ENCODE measurements around the gene SEC22A.

SEC22A gene

DNA sequence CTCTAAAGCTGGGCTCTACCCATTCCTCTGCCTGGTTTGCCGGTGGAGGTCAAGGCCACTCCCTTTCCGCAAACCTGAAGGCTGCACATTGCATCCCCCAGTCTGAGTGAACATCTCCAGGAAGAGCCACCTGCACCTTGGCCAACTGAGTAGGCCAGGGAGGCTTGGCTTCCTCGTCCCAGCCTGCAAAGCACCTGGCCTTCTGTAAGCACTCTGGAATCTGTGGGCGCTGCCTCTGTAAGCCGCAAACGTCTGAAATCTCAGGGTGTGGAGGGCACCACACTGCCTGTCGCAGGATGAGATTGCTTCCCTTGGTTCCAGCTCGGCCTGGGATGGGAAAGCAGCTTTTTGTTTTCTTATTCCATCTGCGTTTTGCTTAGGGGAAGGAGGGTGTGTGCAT is 81.3 kb downstream of the SEC22A start:
- Histone ChIP-seq H3K27me3 (replicated peaks; ENCODE audit: control insufficient read depth, insufficient read depth, low read length) (no peaks in the 10 kb centered on the region), H3K9me3 (ENCODE audit: control insufficient read depth, low read length) (no peaks in the 10 kb centered on the region), H3K9ac (ENCODE audit: low read length) (no peak overlapping the region), H3K4me3 (ENCODE audit: low read length) (no peak overlapping the region), H3K4me1 (ENCODE audit: control insufficient read depth, insufficient read depth, low read length) (no peaks in the 10 kb centered on the region), H3K36me3 (ENCODE audit: control insufficient read depth, insufficient read depth, low read length, severe bottlenecking) (no peaks in the 10 kb centered on the region)
- DNase-seq (ENCODE audit: low read depth) = no peak

DNA sequence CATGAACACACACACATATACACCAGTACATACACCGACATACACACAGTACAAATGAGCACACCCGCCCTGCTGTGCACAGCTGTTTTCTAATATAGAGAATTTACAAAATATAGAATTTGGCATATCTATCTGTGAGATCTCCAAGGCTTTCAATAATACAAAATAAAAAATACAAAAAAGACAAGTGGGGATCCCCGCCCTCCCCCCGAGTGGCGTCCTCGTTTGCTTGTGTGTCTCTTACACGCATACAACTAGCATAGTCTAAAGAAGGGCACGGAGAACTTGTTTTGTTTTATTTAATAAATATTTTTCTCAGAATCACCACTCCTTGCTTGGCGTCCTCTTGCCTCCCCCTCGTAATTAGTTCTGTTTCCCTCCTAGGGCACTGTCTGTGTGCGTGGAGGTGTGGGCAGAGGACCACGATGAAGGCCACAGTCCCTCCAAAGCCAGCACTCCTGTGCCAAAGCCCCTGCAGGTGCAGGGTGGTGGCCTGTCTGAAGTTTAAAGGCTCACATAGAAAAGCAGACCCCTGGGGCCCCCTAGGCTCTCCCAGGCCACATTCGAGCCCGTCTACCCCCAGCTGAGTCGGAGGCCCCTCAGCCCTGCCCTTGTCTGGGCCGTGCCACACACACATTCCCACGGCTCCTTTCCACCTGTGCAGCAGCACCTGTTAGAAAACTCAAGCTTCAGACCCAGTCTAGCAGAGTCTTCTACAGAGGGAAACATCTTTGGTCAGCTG is 82.1 kb downstream of the SEC22A start:
- H3K4me1 ChIP-seq (ENCODE audit: control insufficient read depth, insufficient read depth, low read length) = no peaks in the 10 kb centered on the region
- no peak overlapping the region for H3K9ac ChIP-seq (ENCODE audit: low read length)
- no peak for DNase-seq (ENCODE audit: low read depth)
- H3K4me3 ChIP-seq (ENCODE audit: low read length) = no peak overlapping the region
- no peaks in the 10 kb centered on the region for H3K9me3 ChIP-seq (ENCODE audit: control insufficient read depth, low read length)
- H3K36me3 ChIP-seq (ENCODE audit: control insufficient read depth, insufficient read depth, low read length, severe bottlenecking) = no peaks in the 10 kb centered on the region
- peaks cover 3% of the 10 kb centered on the region for H3K27me3 ChIP-seq (replicated peaks; ENCODE audit: control insufficient read depth, insufficient read depth, low read length)

DNA sequence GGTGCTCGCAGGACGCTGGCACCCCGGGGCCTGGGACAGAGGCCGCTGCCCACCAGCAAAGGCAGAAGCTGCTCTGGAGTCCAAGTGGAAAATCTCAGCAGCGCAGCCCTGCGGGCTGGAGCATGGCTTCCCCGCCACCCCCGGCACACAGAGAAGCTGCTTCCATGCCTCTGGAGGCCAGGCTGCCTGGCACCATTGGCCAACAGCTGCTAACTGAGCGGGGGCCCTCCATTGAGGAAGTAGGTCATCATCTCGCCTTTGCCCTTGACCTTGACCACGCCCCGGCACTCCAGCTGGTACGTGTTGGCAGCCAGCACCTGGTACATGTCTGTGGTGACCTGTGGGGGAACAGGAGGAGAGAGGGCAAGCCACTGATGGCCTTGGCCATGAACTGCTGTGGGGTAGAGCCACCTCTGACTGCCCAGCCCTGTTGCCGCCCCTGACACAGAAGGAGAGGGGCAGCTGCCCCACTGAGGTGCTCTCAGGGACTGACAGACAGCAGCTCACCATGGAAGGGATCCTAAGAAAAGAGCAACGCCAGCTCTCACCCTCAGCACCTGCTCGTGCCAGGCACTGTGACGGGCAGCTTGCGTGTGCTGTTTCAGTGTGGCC is 82.8 kb downstream of the SEC22A start:
- H3K4me1 ChIP-seq (ENCODE audit: control insufficient read depth, insufficient read depth, low read length) = no peaks in the 10 kb centered on the region
- no peaks in the 10 kb centered on the region for H3K9me3 ChIP-seq (ENCODE audit: control insufficient read depth, low read length)
- no peak overlapping the region for H3K4me3 ChIP-seq (ENCODE audit: low read length)
- H3K9ac ChIP-seq (ENCODE audit: low read length) = no peak overlapping the region
- peaks cover 3% of the 10 kb centered on the region for H3K27me3 ChIP-seq (replicated peaks; ENCODE audit: control insufficient read depth, insufficient read depth, low read length)
- DNase-seq (ENCODE audit: low read depth) = no peak
- no peaks in the 10 kb centered on the region for H3K36me3 ChIP-seq (ENCODE audit: control insufficient read depth, insufficient read depth, low read length, severe bottlenecking)

DNA sequence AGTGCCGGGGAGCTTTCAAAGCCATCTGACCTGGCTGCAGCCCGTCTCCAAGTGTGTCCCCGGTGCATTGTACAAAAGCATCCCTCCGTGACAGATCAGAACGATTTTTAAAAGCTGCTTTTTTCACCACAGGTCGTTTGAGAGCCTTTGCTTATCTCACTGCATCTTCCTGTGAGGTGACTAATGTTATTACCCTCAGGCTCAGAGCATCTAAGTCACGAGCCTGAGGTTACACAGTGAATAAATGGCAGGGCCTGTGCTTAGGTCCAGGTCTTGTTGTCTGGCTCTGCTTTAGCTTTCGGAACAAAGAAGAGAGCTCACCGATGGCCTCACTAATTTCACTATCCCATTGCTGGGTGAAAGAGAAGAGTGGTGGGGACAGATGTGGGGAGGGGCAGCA is 83.3 kb downstream of the SEC22A start:
- Histone ChIP-seq H3K9ac (ENCODE audit: low read length) (no peak overlapping the region), H3K36me3 (ENCODE audit: control insufficient read depth, insufficient read depth, low read length, severe bottlenecking) (no peaks in the 10 kb centered on the region), H3K27me3 (replicated peaks; ENCODE audit: control insufficient read depth, insufficient read depth, low read length) (peaks cover 3% of the 10 kb centered on the region), H3K4me3 (ENCODE audit: low read length) (no peak overlapping the region), H3K9me3 (ENCODE audit: control insufficient read depth, low read length) (no peaks in the 10 kb centered on the region), H3K4me1 (ENCODE audit: control insufficient read depth, insufficient read depth, low read length) (no peaks in the 10 kb centered on the region)
- DNase-seq (ENCODE audit: low read depth) = no peak

DNA sequence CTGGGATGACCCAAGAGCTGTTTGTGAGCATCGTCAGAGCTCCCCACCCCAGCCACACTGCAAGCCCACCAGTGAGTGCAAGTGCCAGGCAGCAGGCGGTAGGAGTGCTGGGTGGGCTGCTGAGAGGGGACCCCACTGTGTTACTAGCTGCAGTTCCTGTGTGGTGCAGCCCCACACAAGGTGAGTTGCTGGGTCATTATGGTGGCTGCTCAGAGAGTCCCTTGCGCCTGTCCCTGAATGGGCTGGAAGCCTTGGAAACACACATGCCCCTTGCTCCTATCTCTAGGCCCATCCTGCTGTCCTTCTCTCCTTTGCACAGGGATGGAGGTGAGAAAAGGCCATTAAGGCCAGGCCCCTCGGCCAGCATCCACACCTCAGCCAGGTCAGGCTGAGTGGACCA is 83.7 kb downstream of the SEC22A start:
- H3K9ac ChIP-seq (ENCODE audit: low read length) = no peak overlapping the region
- no peaks in the 10 kb centered on the region for H3K36me3 ChIP-seq (ENCODE audit: control insufficient read depth, insufficient read depth, low read length, severe bottlenecking)
- no peaks in the 10 kb centered on the region for H3K9me3 ChIP-seq (ENCODE audit: control insufficient read depth, low read length)
- DNase-seq (ENCODE audit: low read depth) = no peak
- H3K4me1 ChIP-seq (ENCODE audit: control insufficient read depth, insufficient read depth, low read length) = no peaks in the 10 kb centered on the region
- H3K4me3 ChIP-seq (ENCODE audit: low read length) = no peak overlapping the region
- H3K27me3 ChIP-seq (replicated peaks; ENCODE audit: control insufficient read depth, insufficient read depth, low read length) = peaks cover 5% of the 10 kb centered on the region

DNA sequence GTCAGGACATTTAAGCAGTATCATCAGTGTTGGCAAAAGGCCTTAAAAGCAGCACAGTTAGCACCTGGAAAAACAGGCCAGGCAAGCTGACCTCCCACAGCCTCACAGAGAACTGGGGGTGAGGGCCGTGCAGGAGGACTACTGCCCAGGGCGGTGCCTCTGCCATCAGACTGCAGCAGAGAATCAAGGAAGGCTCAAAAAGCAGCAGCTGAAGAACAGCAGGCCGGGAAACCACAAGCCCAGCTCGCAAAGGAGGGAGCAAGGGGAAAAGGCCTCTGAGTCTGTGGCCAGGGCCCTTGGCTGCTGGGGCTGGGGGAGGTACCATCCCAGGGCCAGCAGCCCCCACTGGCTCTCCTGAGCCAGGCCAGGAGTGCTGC is 84.2 kb downstream of the SEC22A start:
- no peak overlapping the region for H3K4me3 ChIP-seq (ENCODE audit: low read length)
- peaks cover 8% of the 10 kb centered on the region for H3K27me3 ChIP-seq (replicated peaks; ENCODE audit: control insufficient read depth, insufficient read depth, low read length)
- H3K4me1 ChIP-seq (ENCODE audit: control insufficient read depth, insufficient read depth, low read length) = no peaks in the 10 kb centered on the region
- no peak for DNase-seq (ENCODE audit: low read depth)
- H3K9me3 ChIP-seq (ENCODE audit: control insufficient read depth, low read length) = no peaks in the 10 kb centered on the region
- H3K9ac ChIP-seq (ENCODE audit: low read length) = no peak overlapping the region
- H3K36me3 ChIP-seq (ENCODE audit: control insufficient read depth, insufficient read depth, low read length, severe bottlenecking) = no peaks in the 10 kb centered on the region

DNA sequence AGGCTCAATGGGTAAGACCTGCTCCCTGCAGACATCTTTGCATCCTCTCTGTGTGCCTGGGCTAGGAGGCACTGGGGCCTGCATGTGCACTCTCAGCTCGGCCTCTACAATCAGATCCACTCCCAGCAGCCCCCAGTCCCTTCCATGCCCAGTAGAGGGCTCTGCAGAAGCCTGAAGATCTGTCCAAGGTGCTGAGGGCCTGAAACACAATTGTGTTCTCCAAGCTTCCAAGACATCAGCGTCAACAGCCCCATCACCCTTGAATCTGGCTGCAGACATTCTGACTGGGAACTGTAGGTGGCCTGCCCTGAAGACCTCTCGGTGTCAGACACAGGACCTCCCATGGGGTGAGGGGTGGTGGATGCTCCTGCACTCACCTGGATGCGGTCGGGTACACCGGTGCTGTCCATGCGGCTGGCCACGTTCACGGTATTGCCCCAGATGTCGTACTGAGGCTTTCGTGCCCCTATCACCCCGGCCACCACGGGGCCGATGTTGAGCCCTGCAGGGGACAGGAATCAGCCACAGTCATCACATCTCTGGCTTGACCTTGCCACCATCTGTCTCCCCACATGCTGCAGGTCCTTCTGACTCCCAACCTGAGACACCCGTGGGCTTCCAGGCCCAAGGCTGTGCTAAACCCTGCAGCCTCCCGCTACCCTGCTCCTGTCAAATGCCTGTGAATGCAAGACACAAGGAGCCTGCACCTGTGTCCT is 84.7 kb downstream of the SEC22A start:
- Histone ChIP-seq H3K4me1 (ENCODE audit: control insufficient read depth, insufficient read depth, low read length) (no peaks in the 10 kb centered on the region), H3K9ac (ENCODE audit: low read length) (no peak overlapping the region), H3K27me3 (replicated peaks; ENCODE audit: control insufficient read depth, insufficient read depth, low read length) (peaks cover 8% of the 10 kb centered on the region), H3K9me3 (ENCODE audit: control insufficient read depth, low read length) (no peaks in the 10 kb centered on the region), H3K4me3 (ENCODE audit: low read length) (no peak overlapping the region), H3K36me3 (ENCODE audit: control insufficient read depth, insufficient read depth, low read length, severe bottlenecking) (no peaks in the 10 kb centered on the region)
- peak; percentile 68 for DNase-seq (ENCODE audit: low read depth)

DNA sequence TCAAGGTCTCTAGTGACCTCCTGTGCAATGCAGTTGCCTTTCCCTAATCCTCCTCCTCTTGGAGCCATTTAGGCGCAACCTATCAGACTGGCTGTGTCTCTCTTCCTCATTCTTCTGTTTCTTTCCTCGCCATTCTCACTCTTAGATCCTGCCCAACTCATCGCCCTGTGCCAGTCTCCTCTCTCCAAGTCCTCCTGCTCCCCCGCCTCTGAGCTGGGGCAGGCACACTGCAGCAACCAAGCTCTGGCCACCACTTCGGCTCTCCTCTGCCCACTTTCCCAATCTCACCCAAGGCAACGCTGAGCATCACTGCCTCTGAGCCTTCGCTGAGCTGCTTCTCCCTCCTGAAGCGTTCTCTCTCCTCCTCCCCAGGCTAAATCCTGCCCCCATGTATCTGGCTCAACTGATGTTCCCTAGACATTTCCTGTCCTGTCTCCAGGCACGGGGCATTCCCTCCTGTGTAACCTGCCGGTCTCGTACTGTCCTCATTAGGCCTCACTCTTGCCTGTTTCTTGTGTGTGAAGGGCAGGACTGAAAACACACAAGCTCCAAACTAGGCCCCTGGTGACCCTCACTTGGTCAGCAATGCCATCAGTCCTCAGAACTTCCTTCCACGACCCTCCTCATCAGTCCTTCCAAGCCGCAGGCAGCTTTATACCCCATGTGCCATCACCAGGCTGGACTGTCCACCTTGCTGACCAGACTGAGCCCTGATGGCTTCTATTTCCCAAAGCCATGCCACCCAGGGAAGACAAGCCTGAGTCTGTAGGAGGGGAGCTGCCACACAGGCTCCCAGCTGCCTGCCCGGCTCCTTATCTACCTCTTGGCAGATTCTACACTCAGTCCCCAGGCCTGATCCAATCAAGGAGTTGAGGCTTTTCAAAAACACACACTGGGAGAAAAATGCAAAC is 85.6 kb downstream of the SEC22A start:
- Histone ChIP-seq H3K4me3 (ENCODE audit: low read length) (no peak overlapping the region), H3K9ac (ENCODE audit: low read length) (no peak overlapping the region), H3K4me1 (ENCODE audit: control insufficient read depth, insufficient read depth, low read length) (no peaks in the 10 kb centered on the region), H3K36me3 (ENCODE audit: control insufficient read depth, insufficient read depth, low read length, severe bottlenecking) (no peaks in the 10 kb centered on the region), H3K27me3 (replicated peaks; ENCODE audit: control insufficient read depth, insufficient read depth, low read length) (peaks cover 15% of the 10 kb centered on the region), H3K9me3 (ENCODE audit: control insufficient read depth, low read length) (no peaks in the 10 kb centered on the region)
- DNase-seq (ENCODE audit: low read depth) = no peak

DNA sequence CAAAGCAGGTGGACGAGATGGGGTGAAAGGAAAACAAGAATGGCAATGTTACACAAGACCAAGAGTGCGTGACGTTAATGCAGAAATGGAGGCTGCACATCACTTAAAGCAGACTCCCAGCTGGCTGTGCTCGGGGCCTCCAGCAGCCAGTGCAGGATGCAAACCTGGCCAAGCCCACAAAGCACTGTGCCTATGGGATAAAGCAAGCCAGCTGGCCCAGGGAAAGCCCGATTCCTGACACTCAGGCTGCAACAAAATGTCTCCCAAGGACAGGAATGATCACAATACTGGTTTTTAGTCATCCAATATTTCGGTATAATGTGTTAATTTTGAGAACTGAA is 86.2 kb downstream of the SEC22A start:
- no peaks in the 10 kb centered on the region for H3K9me3 ChIP-seq (ENCODE audit: control insufficient read depth, low read length)
- H3K4me1 ChIP-seq (ENCODE audit: control insufficient read depth, insufficient read depth, low read length) = no peaks in the 10 kb centered on the region
- H3K27me3 ChIP-seq (replicated peaks; ENCODE audit: control insufficient read depth, insufficient read depth, low read length) = peaks cover 21% of the 10 kb centered on the region
- DNase-seq (ENCODE audit: low read depth) = no peak
- H3K36me3 ChIP-seq (ENCODE audit: control insufficient read depth, insufficient read depth, low read length, severe bottlenecking) = no peaks in the 10 kb centered on the region
- no peak overlapping the region for H3K4me3 ChIP-seq (ENCODE audit: low read length)
- H3K9ac ChIP-seq (ENCODE audit: low read length) = no peak overlapping the region

DNA sequence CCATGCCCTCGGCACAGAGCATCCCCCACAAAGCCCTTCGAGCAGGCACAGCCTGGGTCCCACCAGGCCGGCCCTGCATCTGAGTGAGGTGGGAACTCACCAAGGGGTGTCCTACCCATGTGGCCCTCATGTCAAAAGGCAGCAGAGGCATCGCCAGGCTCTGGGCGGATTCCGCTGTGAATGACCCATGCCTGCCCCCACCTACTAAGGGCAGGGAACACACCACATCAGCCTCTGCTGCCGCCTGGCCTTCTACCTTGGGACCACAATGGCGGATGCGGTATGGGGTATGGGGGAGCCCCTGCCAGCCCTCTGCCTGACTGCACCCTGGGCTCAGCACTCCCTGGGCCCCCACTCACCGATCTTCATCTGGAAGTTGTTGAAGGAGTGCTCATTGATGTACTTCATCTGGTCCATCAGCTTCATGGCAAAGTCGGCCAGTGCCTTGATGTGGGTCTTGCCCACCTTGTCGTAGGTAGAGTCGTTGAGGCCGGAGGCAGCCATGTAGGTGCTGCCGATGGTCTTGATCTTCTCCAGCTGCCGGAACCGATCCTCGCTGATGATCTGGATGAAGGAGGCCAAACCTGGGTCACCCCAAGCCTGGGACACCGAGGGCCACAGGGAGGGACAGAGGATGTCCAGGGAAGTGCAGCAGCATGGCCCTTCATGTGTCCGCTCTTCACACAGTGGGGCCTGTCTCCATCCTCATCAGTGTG is 87.8 kb downstream of the SEC22A start:
- H3K4me3 ChIP-seq (ENCODE audit: low read length) = no peak overlapping the region
- H3K27me3 ChIP-seq (replicated peaks; ENCODE audit: control insufficient read depth, insufficient read depth, low read length) = peaks cover 37% of the 10 kb centered on the region
- no peak overlapping the region for H3K9ac ChIP-seq (ENCODE audit: low read length)
- DNase-seq (ENCODE audit: low read depth) = no peak
- no peaks in the 10 kb centered on the region for H3K36me3 ChIP-seq (ENCODE audit: control insufficient read depth, insufficient read depth, low read length, severe bottlenecking)
- no peaks in the 10 kb centered on the region for H3K4me1 ChIP-seq (ENCODE audit: control insufficient read depth, insufficient read depth, low read length)
- H3K9me3 ChIP-seq (ENCODE audit: control insufficient read depth, low read length) = peaks cover 7% of the 10 kb centered on the region

All from adipocyte (in vitro differentiated cells).